Suprapubic skin (tissue), 3 donors: ENCODE results near the gene SMYD3.

Source experiments
- EP300 ChIP-seq: sonication (generic); formaldehyde crosslinking; IDR thresholded peaks from one replicate; pipeline ENCODE4 v1.6.1; 2017; ENCODE audit warnings: antibody characterized with exemption
- POLR2A ChIP-seq, 2 donors: fragments of 450-650 bp; IDR thresholded peaks; one replicate each; pipeline ENCODE4 v1.6.1; 2017; ENCODE audit warnings: antibody characterized with exemption in 2 of 2, mild to moderate bottlenecking in 2 of 2, moderate library complexity in 2 of 2
- TF ChIP-seq, protein P1 (sequence below), 2 donors: fragments of 200-600 bp in 1 of 2; fragments of 450-650 bp in 1 of 2; sonication (generic) in 1 of 2; IDR thresholded peaks; one replicate each; pipeline ENCODE4 v1.5.1; 2016 to 2019; ENCODE audit warnings: antibody characterized with exemption in 2 of 2, mild to moderate bottlenecking in 1 of 2, moderate library complexity in 1 of 2

DNA sequence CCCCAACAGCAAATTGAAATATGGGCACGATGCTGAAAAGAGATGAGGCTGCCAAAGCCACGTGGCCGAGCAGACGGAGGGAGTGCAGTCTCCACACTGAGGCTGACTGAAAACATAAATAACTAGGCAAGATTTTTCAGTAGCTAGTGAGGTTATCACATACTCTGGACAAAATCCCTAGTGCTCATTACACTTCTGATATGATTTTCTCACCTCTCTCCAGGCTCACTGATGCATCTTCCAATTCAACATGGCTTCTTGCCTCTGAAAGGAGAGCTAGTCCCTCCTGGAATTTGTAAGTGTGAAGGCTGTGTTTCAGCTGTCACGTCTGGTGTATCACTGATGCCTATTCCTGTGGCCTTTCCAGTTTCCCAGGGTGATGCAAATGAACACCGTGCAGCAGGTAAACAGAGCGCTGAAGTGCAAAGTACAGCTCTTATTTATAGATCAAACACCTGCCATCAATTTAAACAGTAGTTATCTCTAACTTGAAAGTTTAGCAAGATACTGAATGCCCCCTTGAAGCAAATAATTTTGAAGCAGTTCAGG lies 696.2 kb downstream of the SMYD3 start:
- TF ChIP-seq EP300 (no peak), POLR2A (IDR thresholded peaks at IDR 0.05) (no peak)
- TF ChIP-seq, protein P1, sequence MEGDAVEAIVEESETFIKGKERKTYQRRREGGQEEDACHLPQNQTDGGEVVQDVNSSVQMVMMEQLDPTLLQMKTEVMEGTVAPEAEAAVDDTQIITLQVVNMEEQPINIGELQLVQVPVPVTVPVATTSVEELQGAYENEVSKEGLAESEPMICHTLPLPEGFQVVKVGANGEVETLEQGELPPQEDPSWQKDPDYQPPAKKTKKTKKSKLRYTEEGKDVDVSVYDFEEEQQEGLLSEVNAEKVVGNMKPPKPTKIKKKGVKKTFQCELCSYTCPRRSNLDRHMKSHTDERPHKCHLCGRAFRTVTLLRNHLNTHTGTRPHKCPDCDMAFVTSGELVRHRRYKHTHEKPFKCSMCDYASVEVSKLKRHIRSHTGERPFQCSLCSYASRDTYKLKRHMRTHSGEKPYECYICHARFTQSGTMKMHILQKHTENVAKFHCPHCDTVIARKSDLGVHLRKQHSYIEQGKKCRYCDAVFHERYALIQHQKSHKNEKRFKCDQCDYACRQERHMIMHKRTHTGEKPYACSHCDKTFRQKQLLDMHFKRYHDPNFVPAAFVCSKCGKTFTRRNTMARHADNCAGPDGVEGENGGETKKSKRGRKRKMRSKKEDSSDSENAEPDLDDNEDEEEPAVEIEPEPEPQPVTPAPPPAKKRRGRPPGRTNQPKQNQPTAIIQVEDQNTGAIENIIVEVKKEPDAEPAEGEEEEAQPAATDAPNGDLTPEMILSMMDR (IDR thresholded peaks at IDR 0.05): no peak
